B cell (primary cell): ENCODE data around the gene RGS1. TPM values are rescaled to one million over a fixed set of nuclear protein-coding genes. Genes with fewer than 3 reads are reported as not detected.

Source experiments
- ATAC-seq: fragments of 200-7000 bp; cut with Tn5 transposase; one replicate; pipeline ENCODE4 v1.10.0; 2021; ENCODE audit warnings: low read depth, mild to moderate bottlenecking, moderate number of reproducible peaks, moderate library complexity
- CTCF ChIA-PET: fragments of 350-600 bp; sonication (Branson Sonifier 250); formaldehyde crosslinking; loops from one replicate; lab custom pipeline; 2021; ENCODE audit warnings: antibody characterized with exemption, inconsistent platforms; lab: Charles Lee
- POLR2A ChIA-PET: fragments of 350-600 bp; sonication (Branson Sonifier 250); formaldehyde crosslinking; loops from one replicate; lab custom pipeline; 2021; ENCODE audit warnings: antibody characterized with exemption; lab: Charles Lee
- DNase-seq: peaks from one replicate; pipeline ENCODE4 v3.0.0; 2013
- H2AFZ ChIP-seq: 2 replicates; pipeline ENCODE4 v1.6.1; 2012; ENCODE audit warnings: mild to moderate bottlenecking, low read depth, low read length; ENCODE audit not compliant: insufficient read depth, poor library complexity, severe bottlenecking
- H3K27ac ChIP-seq, 2 donors: 1 replicate in 1 of 2; 2 replicates in 1 of 2; pipeline ENCODE4 v1.5.1; 2012 to 2013; ENCODE audit warnings: low read length in 2 of 2, mild to moderate bottlenecking in 2 of 2, moderate library complexity in 1 of 2
- H3K27me3 ChIP-seq, 4 experiments: fragments of 200-600 bp in 1 of 4; sonication (generic) in 1 of 4; replicated peaks in 1 of 4; 1 replicate in 2 of 4; 2 replicates in 2 of 4; pipeline versions ENCODE4 v1.6.1 to v1.7.0; 2013 to 2016; ENCODE audit warnings: low read length in 3 of 4, mild to moderate bottlenecking in 2 of 4, mixed read lengths in 1 of 4, moderate library complexity in 1 of 4; ENCODE audit not compliant: insufficient read depth in 4 of 4, control insufficient read depth in 3 of 4; ENCODE audit errors: control extremely low read depth in 1 of 4
- H3K36me3 ChIP-seq, 2 experiments: replicated peaks in 1 of 2; 1 replicate in 1 of 2; 2 replicates in 1 of 2; pipeline versions ENCODE4 v1.6.1 to v1.7.1; 2013; ENCODE audit warnings: low read length in 1 of 2; ENCODE audit not compliant: insufficient read depth in 2 of 2, control insufficient read depth in 1 of 2; ENCODE audit errors: control extremely low read depth in 1 of 2, extremely low read depth in 1 of 2
- H3K4me1 ChIP-seq, 2 donors: fragments of 200-600 bp in 1 of 2; sonication (generic) in 1 of 2; 1 replicate in 1 of 2; 2 replicates in 1 of 2; pipeline versions ENCODE4 v1.5.1 to v1.6.1; 2013 to 2017; ENCODE audit warnings: low read length in 2 of 2; ENCODE audit not compliant: control insufficient read depth in 2 of 2, insufficient read depth in 2 of 2
- H3K4me2 ChIP-seq: replicated peaks from 2 replicates; pipeline ENCODE3; 2012; ENCODE audit warnings: mild to moderate bottlenecking, low read depth, low read length; ENCODE audit not compliant: poor library complexity, severe bottlenecking
- H3K4me3 ChIP-seq, 5 experiments: fragments of 200-600 bp in 1 of 5; sonication (generic) in 1 of 5; 1 replicate in 3 of 5; 2 replicates in 2 of 5; pipeline versions ENCODE4 v1.5.1 to v1.7.0; 2011 to 2016; ENCODE audit warnings: low read length in 4 of 5, mild to moderate bottlenecking in 4 of 5, low read depth in 2 of 5, control low read depth in 1 of 5, moderate library complexity in 1 of 5; ENCODE audit not compliant: insufficient read depth in 1 of 5; ENCODE audit errors: control extremely low read depth in 1 of 5, extremely low read depth in 1 of 5
- H3K79me2 ChIP-seq: fragments of 200-600 bp; sonication (generic); one replicate; pipeline ENCODE4 v1.6.0; 2016; ENCODE audit warnings: low read length; ENCODE audit not compliant: control insufficient read depth, insufficient read depth
- H3K9ac ChIP-seq: fragments of 200-600 bp; sonication (generic); 2 replicates; pipeline ENCODE4 v1.6.1; 2017; ENCODE audit warnings: mild to moderate bottlenecking, low read length, moderate library complexity
- H3K9me3 ChIP-seq, 3 donors: one replicate each; pipeline versions ENCODE4 v1.6.1 to v1.7.1; 2013; ENCODE audit warnings: low read length in 2 of 3; ENCODE audit not compliant: control insufficient read depth in 2 of 3, insufficient read depth in 1 of 3; ENCODE audit errors: control extremely low read depth in 1 of 3
- H4K20me1 ChIP-seq: 2 replicates; pipeline ENCODE4 v1.6.0; 2012; ENCODE audit warnings: mild to moderate bottlenecking, low read length; ENCODE audit not compliant: insufficient read depth, control insufficient read depth, poor library complexity, severe bottlenecking
- H3K27ac Mint-ChIP-seq: one replicate; pipeline ENCODE4 v1.8.0; 2021; ENCODE audit warnings: mixed read lengths
- H3K27me3 Mint-ChIP-seq: one replicate; pipeline ENCODE4 v1.8.0; 2021; ENCODE audit warnings: mixed read lengths
- H3K4me1 Mint-ChIP-seq: one replicate; pipeline ENCODE4 v1.8.0; 2021; ENCODE audit warnings: mixed read lengths
- H3K4me3 Mint-ChIP-seq: one replicate; pipeline ENCODE4 v1.8.0; 2021; ENCODE audit warnings: mixed read lengths
- H3K9me3 Mint-ChIP-seq: one replicate; pipeline ENCODE4 v1.8.0; 2022; ENCODE audit warnings: mixed read lengths; ENCODE audit not compliant: insufficient read depth
- EZH2 ChIP-seq: IDR thresholded peaks from 2 replicates; pipeline ENCODE4 v1.6.1; 2012; ENCODE audit warnings: borderline replicate concordance, low read depth, mild to moderate bottlenecking, moderate library complexity, low read length; ENCODE audit not compliant: insufficient read depth, poor library complexity, severe bottlenecking
- WGBS: methylation state at CpG from one replicate; pipeline ENCODE4 v1.1.5; 2013; ENCODE audit warnings: missing lambda C conversion rate; ENCODE audit not compliant: insufficient coverage; 5-methylcytosine and 5-hydroxymethylcytosine counted together
- intact Hi-C: fragments of 100-400 bp; cut with micrococcal nuclease; formaldehyde crosslinking; loops from one replicate; pipeline ENCODE4 v1.10.0; 2022
- polyA plus RNA-seq: library from polyadenylated mRNA; depleted of rRNA; stranded (reverse); fragments of >200 nt; gene quantifications from 2 replicates; pipeline ENCODE4 v1.2.3, GENCODE V29; 2012
- total RNA-seq, 2 donors: library from RNA; stranded (reverse); fragments of 120-200 nt in 1 of 2; gene quantifications; 1 replicate in 1 of 2; 2 replicates in 1 of 2; pipeline versions ENCODE4 v1.2.3 to v1.2.4, GENCODE V29; 2013 to 2022
- TF ChIP-seq, protein P1 (sequence below): fragments of 200-600 bp; IDR thresholded peaks from one replicate; pipeline ENCODE4 v1.8.0; 2022; ENCODE audit warnings: antibody characterized with exemption, mild to moderate bottlenecking

The RGS1 gene
- total and polyA plus RNA-seq, 2 donors (not counting 1 experiment from before 2014, with no cell fraction given) = 154 to 180 TPM

DNA sequence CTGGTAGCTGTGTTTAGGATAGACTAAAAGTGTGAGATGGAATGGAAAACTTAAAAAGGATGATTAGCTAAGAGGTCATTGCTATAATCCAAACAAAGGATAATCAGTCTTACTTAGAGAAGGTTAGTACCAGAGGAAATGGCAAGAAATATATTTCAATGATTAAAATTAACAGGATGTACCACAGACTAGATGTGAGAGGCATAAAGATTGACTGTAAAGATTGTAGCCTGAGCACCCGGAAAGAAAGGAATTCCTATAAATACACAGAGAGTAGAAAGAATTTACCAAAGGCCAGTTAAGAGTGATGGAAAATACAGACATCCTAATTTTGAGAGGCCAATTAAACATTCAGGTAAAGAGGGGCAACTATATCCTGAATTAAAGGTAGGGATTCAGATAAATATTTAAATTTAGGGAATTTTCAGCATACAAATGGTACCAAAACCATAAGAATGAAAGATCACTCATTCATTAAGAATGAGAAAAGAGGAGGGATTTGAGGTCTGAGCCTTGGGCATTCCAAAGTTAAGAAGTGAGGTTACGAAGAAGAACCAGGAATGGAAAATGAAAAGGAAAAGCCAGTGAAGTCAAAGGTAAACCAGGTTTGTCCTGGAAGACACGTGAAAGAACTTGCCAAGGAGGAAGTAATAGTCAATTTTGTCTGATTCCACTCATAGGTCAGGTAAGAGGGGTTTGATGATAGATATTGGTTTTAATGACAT lies 46.4 kb upstream of the RGS1 start:
- H3K4me3 ChIP-seq = no peak overlapping the region
- no peaks in the 10 kb centered on the region for H3K36me3 ChIP-seq
- intact Hi-C loops = no loop called here
- H3K4me2 ChIP-seq = no peak overlapping the region
- Mint-ChIP-seq H3K4me1 (peaks cover 18% of the 10 kb centered on the region), H3K4me3 (no peak overlapping the region), H3K27ac (no peak overlapping the region), H3K27me3 (peaks cover 10% of the 10 kb centered on the region), H3K9me3 (no peaks in the 10 kb centered on the region)
- H3K9me3 ChIP-seq = peaks cover 0 to 2% (median 0%) of the 10 kb centered on the region in 3 donors
- H3K27me3 ChIP-seq = peaks cover 0 to 7% (median 3%) of the 10 kb centered on the region in 4 experiments
- ATAC-seq = no peak
- POLR2A ChIA-PET = no interaction called here
- H3K27ac ChIP-seq = no peak overlapping the region
- H2AFZ ChIP-seq = no peak overlapping the region
- TF ChIP-seq, protein P1, sequence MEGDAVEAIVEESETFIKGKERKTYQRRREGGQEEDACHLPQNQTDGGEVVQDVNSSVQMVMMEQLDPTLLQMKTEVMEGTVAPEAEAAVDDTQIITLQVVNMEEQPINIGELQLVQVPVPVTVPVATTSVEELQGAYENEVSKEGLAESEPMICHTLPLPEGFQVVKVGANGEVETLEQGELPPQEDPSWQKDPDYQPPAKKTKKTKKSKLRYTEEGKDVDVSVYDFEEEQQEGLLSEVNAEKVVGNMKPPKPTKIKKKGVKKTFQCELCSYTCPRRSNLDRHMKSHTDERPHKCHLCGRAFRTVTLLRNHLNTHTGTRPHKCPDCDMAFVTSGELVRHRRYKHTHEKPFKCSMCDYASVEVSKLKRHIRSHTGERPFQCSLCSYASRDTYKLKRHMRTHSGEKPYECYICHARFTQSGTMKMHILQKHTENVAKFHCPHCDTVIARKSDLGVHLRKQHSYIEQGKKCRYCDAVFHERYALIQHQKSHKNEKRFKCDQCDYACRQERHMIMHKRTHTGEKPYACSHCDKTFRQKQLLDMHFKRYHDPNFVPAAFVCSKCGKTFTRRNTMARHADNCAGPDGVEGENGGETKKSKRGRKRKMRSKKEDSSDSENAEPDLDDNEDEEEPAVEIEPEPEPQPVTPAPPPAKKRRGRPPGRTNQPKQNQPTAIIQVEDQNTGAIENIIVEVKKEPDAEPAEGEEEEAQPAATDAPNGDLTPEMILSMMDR = no peak
- 79% methylated on average over 2 of the region's 3 CpGs for WGBS
- no peak for DNase-seq
- H3K9ac ChIP-seq = no peak overlapping the region
- CTCF ChIA-PET = no interaction called here
- H4K20me1 ChIP-seq = no peaks in the 10 kb centered on the region
- H3K4me1 ChIP-seq = peaks cover 6 to 9% of the 10 kb centered on the region in 2 donors
- H3K79me2 ChIP-seq = no peaks in the 10 kb centered on the region

DNA sequence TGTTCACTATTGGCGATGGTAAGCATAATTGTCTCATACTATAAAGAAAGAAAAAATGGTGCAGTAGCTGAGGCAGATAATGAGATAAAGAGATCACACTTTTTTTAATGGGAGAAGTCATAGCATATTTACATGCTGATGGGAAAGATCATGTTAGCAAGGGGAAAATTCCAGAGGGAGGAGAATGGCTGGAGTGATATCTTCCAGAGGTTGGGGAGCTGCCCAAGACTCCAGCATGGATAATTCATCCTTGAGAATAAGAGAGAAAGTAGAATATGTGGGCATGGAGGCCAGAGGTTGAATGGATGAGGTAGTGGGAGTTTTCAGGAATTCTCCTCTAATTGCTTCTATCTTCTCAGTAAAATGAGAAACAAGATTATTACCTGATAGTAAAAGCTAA lies 45.8 kb upstream of the RGS1 start:
- H3K4me3 ChIP-seq = no peak overlapping the region
- H3K4me1 ChIP-seq = peaks cover 6 to 9% of the 10 kb centered on the region in 2 donors
- peaks cover 0 to 2% (median 0%) of the 10 kb centered on the region in 3 donors for H3K9me3 ChIP-seq
- peaks cover 0 to 7% (median 5%) of the 10 kb centered on the region in 4 experiments for H3K27me3 ChIP-seq
- H2AFZ ChIP-seq = no peak overlapping the region
- H3K9ac ChIP-seq = no peak overlapping the region
- peaks cover 10% of the 10 kb centered on the region for H3K27me3 Mint-ChIP-seq
- peaks cover 18% of the 10 kb centered on the region for H3K4me1 Mint-ChIP-seq
- H3K27ac Mint-ChIP-seq = no peak overlapping the region
- intact Hi-C loops = loop anchor here (1.0 kb wide), 1 partner anchor 13 kb away; no protein-coding TSS in a partner anchor
- no peaks in the 10 kb centered on the region for H3K36me3 ChIP-seq
- ATAC-seq = no peak
- TF ChIP-seq EZH2 = no peak
- TF ChIP-seq, protein P1 = no peak
- no peak overlapping the region for H3K4me3 Mint-ChIP-seq
- no peaks in the 10 kb centered on the region for H3K9me3 Mint-ChIP-seq
- no CpG with 5 or more reads among the region's 1 CpG for WGBS
- POLR2A ChIA-PET = no interaction called here
- no peaks in the 10 kb centered on the region for H3K79me2 ChIP-seq
- no peak for DNase-seq
- no peak overlapping the region for H3K27ac ChIP-seq
- peak overlapping the region; percentile 17 for H3K4me2 ChIP-seq
- CTCF ChIA-PET = no interaction called here
- no peaks in the 10 kb centered on the region for H4K20me1 ChIP-seq
